NB4 (cell line): Measurements from ENCODE around the gene PRCC.

Source experiments
- MYC ChIP-seq: IDR thresholded peaks from 2 replicates; pipeline ENCODE4 v1.6.1; 2011; ENCODE audit warnings: low read depth, low read length
- POLR2A ChIP-seq: IDR thresholded peaks from 2 replicates; pipeline ENCODE4 v1.6.1; 2011; ENCODE audit warnings: mild to moderate bottlenecking; ENCODE audit not compliant: insufficient read length; ENCODE audit errors: extremely low read depth
- TF ChIP-seq, protein P1 (sequence below): IDR thresholded peaks from one replicate; pipeline ENCODE4 v1.5.1; 2012; ENCODE audit warnings: low read depth, low read length
- TF ChIP-seq, protein P2 (sequence below): IDR thresholded peaks from 2 replicates; pipeline ENCODE4 v1.6.1; 2011; ENCODE audit warnings: low read depth, low read length

DNA sequence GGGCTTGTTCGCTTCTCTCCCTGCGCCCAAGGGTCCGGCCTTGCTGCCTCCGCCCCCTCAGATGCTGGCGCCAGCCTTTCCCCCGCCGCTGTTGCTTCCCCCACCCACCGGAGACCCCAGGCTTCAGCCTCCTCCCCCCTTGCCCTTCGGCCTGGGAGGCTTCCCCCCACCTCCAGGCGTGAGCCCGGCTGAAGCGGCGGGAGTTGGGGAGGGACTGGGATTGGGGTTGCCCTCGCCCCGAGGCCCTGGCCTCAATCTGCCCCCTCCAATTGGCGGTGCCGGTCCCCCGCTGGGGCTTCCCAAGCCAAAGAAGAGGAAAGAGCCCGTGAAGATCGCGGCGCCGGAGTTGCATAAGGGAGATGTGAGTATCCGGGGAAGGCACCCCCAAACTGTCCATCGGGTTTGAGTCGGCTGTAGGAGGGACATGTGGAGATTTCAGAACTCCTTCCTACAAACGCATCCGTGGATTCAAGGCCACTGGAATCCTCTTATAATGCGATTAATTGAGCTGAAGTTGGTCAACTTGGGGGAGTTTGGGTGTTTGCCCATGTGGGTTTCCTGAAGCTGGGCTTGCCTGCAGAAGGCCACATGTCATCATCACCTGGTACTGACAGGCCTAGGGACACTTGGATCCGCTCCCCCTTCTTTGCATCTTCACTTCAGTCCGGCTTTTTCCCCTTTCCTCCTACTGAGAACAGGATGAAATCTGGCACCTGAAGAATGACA is 707 bp downstream of the PRCC start:
- TF ChIP-seq, protein P1, sequence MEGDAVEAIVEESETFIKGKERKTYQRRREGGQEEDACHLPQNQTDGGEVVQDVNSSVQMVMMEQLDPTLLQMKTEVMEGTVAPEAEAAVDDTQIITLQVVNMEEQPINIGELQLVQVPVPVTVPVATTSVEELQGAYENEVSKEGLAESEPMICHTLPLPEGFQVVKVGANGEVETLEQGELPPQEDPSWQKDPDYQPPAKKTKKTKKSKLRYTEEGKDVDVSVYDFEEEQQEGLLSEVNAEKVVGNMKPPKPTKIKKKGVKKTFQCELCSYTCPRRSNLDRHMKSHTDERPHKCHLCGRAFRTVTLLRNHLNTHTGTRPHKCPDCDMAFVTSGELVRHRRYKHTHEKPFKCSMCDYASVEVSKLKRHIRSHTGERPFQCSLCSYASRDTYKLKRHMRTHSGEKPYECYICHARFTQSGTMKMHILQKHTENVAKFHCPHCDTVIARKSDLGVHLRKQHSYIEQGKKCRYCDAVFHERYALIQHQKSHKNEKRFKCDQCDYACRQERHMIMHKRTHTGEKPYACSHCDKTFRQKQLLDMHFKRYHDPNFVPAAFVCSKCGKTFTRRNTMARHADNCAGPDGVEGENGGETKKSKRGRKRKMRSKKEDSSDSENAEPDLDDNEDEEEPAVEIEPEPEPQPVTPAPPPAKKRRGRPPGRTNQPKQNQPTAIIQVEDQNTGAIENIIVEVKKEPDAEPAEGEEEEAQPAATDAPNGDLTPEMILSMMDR, result no peak
- TF ChIP-seq POLR2A, result no peak
- TF ChIP-seq, protein P2, sequence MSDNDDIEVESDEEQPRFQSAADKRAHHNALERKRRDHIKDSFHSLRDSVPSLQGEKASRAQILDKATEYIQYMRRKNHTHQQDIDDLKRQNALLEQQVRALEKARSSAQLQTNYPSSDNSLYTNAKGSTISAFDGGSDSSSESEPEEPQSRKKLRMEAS, result peak; percentile 68
- TF ChIP-seq MYC, result peak; percentile 42; the same call in 1 of the 2 replicates
